ENCODE measurements around the gene OCIAD2.

OCIAD2 gene

GRCh38 chr4:48913346-48913745 lies 6.8 kb upstream of the OCIAD2 start:
- Histone ChIP-seq H3K27me3 (replicated peaks; ENCODE audit: control insufficient read depth, insufficient read depth, low read length) (no peaks in the 10 kb centered on the region), H3K36me3 (ENCODE audit: control insufficient read depth, insufficient read depth, low read length) (no peaks in the 10 kb centered on the region), H3K4me3 (replicated peaks; ENCODE audit: low read depth, low read length) (no peak overlapping the region)
- DNase-seq (ENCODE audit: extremely low read depth, insufficient read length) = no peak
- TF ChIP-seq, protein P1, sequence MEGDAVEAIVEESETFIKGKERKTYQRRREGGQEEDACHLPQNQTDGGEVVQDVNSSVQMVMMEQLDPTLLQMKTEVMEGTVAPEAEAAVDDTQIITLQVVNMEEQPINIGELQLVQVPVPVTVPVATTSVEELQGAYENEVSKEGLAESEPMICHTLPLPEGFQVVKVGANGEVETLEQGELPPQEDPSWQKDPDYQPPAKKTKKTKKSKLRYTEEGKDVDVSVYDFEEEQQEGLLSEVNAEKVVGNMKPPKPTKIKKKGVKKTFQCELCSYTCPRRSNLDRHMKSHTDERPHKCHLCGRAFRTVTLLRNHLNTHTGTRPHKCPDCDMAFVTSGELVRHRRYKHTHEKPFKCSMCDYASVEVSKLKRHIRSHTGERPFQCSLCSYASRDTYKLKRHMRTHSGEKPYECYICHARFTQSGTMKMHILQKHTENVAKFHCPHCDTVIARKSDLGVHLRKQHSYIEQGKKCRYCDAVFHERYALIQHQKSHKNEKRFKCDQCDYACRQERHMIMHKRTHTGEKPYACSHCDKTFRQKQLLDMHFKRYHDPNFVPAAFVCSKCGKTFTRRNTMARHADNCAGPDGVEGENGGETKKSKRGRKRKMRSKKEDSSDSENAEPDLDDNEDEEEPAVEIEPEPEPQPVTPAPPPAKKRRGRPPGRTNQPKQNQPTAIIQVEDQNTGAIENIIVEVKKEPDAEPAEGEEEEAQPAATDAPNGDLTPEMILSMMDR (IDR thresholded peaks at IDR 0.05; ENCODE audit: insufficient read depth, low read length, poor library complexity, severe bottlenecking) = no peak

- H3K36me3 ChIP-seq (ENCODE audit: control insufficient read depth, insufficient read depth, low read length) = no peaks in the 10 kb centered on the region
- H3K4me3 ChIP-seq (replicated peaks; ENCODE audit: low read depth, low read length) = no peak overlapping the region
- TF ChIP-seq, protein P1 (IDR thresholded peaks at IDR 0.05; ENCODE audit: insufficient read depth, low read length, poor library complexity, severe bottlenecking) = no peak
- no peak for DNase-seq (ENCODE audit: extremely low read depth, insufficient read length)
- no peaks in the 10 kb centered on the region for H3K27me3 ChIP-seq (replicated peaks; ENCODE audit: control insufficient read depth, insufficient read depth, low read length)
Observed at GRCh38 chr4:48912349-48912748, 5.8 kb upstream of the OCIAD2 start.

- Histone ChIP-seq H3K36me3 (ENCODE audit: control insufficient read depth, insufficient read depth, low read length) (no peaks in the 10 kb centered on the region), H3K27me3 (replicated peaks; ENCODE audit: control insufficient read depth, insufficient read depth, low read length) (no peaks in the 10 kb centered on the region), H3K4me3 (replicated peaks; ENCODE audit: low read depth, low read length) (no peak overlapping the region)
- TF ChIP-seq, protein P1 (IDR thresholded peaks at IDR 0.05; ENCODE audit: insufficient read depth, low read length, poor library complexity, severe bottlenecking) = no peak
- no peak for DNase-seq (ENCODE audit: extremely low read depth, insufficient read length)
Observed at GRCh38 chr4:48910511-48910910, 3.9 kb upstream of the OCIAD2 start.

DNA sequence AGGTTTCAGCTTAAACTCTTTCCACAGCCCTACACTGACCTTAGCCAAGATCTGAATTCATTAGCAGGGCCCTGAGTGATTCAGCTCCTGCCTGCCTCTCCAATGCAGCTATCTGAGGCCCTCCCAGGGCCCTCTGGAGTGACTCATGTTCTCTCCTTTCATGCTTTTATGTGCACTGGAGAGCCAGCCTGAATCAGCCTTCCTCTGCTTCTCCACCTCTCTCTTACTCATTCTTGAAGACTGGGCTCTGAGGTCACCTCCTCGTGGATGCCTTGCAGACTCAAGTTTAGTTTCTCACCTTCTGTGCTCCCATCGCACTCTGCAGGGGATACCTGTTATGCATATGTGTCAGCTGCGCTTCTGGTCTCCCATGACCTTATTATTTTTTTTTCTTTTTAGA lies 3.1 kb upstream of the OCIAD2 start:
- Histone ChIP-seq H3K36me3 (ENCODE audit: control insufficient read depth, insufficient read depth, low read length) (no peaks in the 10 kb centered on the region), H3K4me3 (replicated peaks; ENCODE audit: low read depth, low read length) (no peak overlapping the region), H3K27me3 (replicated peaks; ENCODE audit: control insufficient read depth, insufficient read depth, low read length) (no peaks in the 10 kb centered on the region)
- DNase-seq (ENCODE audit: extremely low read depth, insufficient read length) = no peak
- TF ChIP-seq, protein P1 (IDR thresholded peaks at IDR 0.05; ENCODE audit: insufficient read depth, low read length, poor library complexity, severe bottlenecking) = no peak

DNA sequence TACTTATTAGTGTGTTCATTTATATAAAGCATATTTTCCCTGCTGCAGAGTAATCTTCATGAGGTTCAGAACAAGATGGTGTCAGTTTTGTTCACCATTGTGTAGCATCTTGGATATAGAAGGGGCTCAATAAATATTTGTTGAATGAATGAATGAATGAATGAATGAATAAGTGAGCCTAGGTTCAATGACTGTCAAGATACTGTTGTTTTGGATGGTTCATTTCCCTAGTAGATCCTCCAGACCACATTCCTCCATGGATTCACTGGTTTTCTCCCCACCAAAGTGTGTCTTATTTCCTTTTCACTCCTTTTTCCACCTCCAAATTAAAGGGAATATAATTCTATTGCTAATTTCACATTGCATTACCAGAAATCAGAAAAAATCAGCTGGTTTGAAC lies 2.1 kb upstream of the OCIAD2 start:
- no peak for DNase-seq (ENCODE audit: extremely low read depth, insufficient read length)
- Histone ChIP-seq H3K4me3 (replicated peaks; ENCODE audit: low read depth, low read length) (no peak overlapping the region), H3K36me3 (ENCODE audit: control insufficient read depth, insufficient read depth, low read length) (no peaks in the 10 kb centered on the region), H3K27me3 (replicated peaks; ENCODE audit: control insufficient read depth, insufficient read depth, low read length) (no peaks in the 10 kb centered on the region)
- TF ChIP-seq, protein P1 (IDR thresholded peaks at IDR 0.05; ENCODE audit: insufficient read depth, low read length, poor library complexity, severe bottlenecking) = no peak

All from GM06990 (cell line).